ENCODE data around the gene LIG3.
"Not testable (repeated sequence)": the region's sequence is repeated elsewhere in the genome, so short reads cannot be mapped to it uniquely, and the experiment has no call there.

LIG3 gene

GRCh38 chr17:34996422-34997285, 16.3 kb downstream of the LIG3 start:
- no peaks in the 10 kb centered on the region for H3K27me3 ChIP-seq
- H3K4me3 ChIP-seq, result no peak overlapping the region
- H3K4me1 ChIP-seq, result peaks cover 2 to 60% (median 31%) of the 10 kb centered on the region in 10 experiments; a peak in 16 of 20 replicates
- peak overlapping the region in 8 of 11 experiments; percentile 2 to 71 (median 54); a peak in 14 of 22 replicates for H3K27ac ChIP-seq
- peak overlapping the region in 5 of 11 experiments; percentile 19 to 46 (median 41); a peak in 9 of 22 replicates for H3K4me2 ChIP-seq
- H4K20me1 ChIP-seq, result no peaks in the 10 kb centered on the region
- H3K36me3 ChIP-seq, result peaks cover 38 to 100% (median 98%) of the 10 kb centered on the region in 11 experiments
- H3K9ac ChIP-seq, result peak overlapping the region in 7 of 11 experiments; percentile 8 to 32 (median 20); a peak in 8 of 22 replicates
- H3K9me3 ChIP-seq (replicated peaks in 1 of 11), result no peaks in the 10 kb centered on the region
- no peak for TF ChIP-seq Cebpa-rat (IDR thresholded peaks at IDR 0.05)

DNA sequence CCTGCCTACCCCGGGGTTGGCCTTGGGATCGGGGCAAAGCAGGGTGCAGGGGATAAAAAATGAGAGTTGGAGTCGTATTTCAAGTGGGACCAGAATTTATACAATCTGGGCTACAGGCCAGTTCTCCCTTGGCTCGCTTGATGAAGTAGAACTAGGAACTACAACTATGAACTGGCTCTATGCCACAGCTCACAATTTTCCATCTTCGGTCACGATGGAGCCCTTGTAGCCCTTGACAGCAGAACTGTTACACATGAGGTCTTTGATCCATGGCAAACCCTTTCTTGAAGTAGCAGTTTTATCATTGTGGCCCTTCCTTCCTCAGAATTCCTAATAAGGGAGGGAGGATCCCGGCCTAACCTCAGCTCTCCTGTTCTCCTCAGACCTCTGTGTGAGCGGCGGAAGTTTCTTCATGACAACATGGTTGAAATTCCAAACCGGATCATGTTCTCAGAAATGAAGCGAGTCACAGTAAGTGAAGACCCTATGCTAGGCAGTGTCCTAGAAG, 17.1 kb downstream of the LIG3 start:
- H3K36me3 ChIP-seq, result peaks cover 37 to 100% (median 98%) of the 10 kb centered on the region in 11 experiments
- H3K9me3 ChIP-seq (replicated peaks in 1 of 11), result no peaks in the 10 kb centered on the region

DNA sequence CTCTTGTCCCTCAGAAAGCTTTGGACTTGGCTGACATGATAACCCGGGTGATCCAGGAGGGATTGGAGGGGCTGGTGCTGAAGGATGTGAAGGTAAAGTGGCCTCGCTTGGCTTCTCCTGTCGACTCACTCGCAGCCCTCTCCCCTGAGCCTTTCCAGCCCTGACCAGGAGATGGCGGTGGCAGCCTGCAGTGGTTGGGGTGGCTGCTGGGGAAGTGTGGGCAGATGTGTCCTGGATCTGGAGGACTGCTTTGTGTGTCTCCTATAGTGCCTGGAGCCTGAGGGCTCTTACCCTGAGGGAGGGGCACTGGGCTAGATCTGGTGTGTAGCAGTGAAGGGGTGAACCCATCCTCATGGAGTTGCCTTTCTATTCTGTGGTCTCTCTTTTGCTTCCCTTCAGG, 17.9 kb downstream of the LIG3 start:
- H3K27me3 ChIP-seq, result no peaks in the 10 kb centered on the region
- no peak overlapping the region for H3K4me3 ChIP-seq
- no peak for TF ChIP-seq Cebpa-rat (IDR thresholded peaks at IDR 0.05)
- H3K4me1 ChIP-seq, result peaks cover 0 to 45% (median 17%) of the 10 kb centered on the region in 10 experiments; a peak in 16 of 20 replicates
- H4K20me1 ChIP-seq, result no peaks in the 10 kb centered on the region; a peak in 1 of 22 replicates
- peak overlapping the region in 10 of 11 experiments; percentile 9 to 44 (median 31); a peak in 11 of 22 replicates for H3K9ac ChIP-seq
- H3K4me2 ChIP-seq, result peak overlapping the region in 4 of 11 experiments; percentile 1 to 27 (median 22); a peak in 3 of 22 replicates
- peak overlapping the region in 8 of 11 experiments; percentile 33 to 71 (median 58); a peak in 15 of 22 replicates for H3K27ac ChIP-seq
- peaks cover 35 to 100% (median 98%) of the 10 kb centered on the region in 11 experiments for H3K36me3 ChIP-seq
- no peaks in the 10 kb centered on the region for H3K9me3 ChIP-seq (replicated peaks in 1 of 11)

More for the DNA sequence above, 17.1 kb downstream of the LIG3 start:
- Histone ChIP-seq H3K27ac (peak overlapping the region in 7 of 11 experiments; percentile 2 to 71 (median 60); a peak in 14 of 22 replicates), H3K27me3 (no peaks in the 10 kb centered on the region), H3K4me2 (peak overlapping the region in 5 of 11 experiments; percentile 19 to 46 (median 41); a peak in 6 of 22 replicates), H4K20me1 (no peaks in the 10 kb centered on the region), H3K9ac (peak overlapping the region in 8 of 11 experiments; percentile 8 to 44 (median 28); a peak in 8 of 22 replicates), H3K4me3 (no peak overlapping the region), H3K4me1 (peaks cover 0 to 53% (median 24%) of the 10 kb centered on the region in 10 experiments; a peak in 16 of 20 replicates)
- no peak for TF ChIP-seq Cebpa-rat (IDR thresholded peaks at IDR 0.05)

DNA sequence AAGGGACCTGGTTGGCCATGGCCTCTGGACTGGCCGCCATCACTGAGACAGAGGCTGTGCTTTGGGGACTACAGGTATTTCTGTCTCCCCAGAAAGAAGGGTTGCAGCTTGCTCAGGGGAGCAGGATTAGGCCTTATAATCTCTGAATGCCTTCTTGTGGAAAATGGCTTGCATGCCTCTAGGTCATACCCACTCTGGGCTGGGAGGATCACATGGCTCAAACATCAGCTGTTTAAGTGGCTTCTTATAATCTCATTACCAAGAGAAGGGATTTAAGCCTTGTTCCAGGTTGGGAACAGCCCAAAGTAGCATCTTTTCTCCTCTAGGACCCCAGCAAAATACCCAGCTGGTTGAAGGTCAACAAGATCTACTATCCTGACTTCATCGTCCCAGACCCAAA, 19.1 kb downstream of the LIG3 start:
- H3K27ac ChIP-seq, result peak overlapping the region in 3 of 11 experiments; percentile 2 to 60 (median 15); a peak in 3 of 22 replicates
- no peaks in the 10 kb centered on the region for H3K9me3 ChIP-seq (replicated peaks in 1 of 11)
- H3K9ac ChIP-seq, result no peak overlapping the region
- H3K4me1 ChIP-seq, result peaks cover 0 to 32% (median 14%) of the 10 kb centered on the region in 10 experiments; a peak in 12 of 20 replicates
- no peak overlapping the region for H3K4me2 ChIP-seq
- H4K20me1 ChIP-seq, result peaks cover 0 to 6% (median 0%) of the 10 kb centered on the region in 11 experiments; a peak in 2 of 22 replicates
- H3K27me3 ChIP-seq, result no peaks in the 10 kb centered on the region
- H3K4me3 ChIP-seq, result no peak overlapping the region
- TF ChIP-seq Cebpa-rat (IDR thresholded peaks at IDR 0.05), result no peak
- H3K36me3 ChIP-seq, result peaks cover 24 to 100% (median 97%) of the 10 kb centered on the region in 11 experiments

DNA sequence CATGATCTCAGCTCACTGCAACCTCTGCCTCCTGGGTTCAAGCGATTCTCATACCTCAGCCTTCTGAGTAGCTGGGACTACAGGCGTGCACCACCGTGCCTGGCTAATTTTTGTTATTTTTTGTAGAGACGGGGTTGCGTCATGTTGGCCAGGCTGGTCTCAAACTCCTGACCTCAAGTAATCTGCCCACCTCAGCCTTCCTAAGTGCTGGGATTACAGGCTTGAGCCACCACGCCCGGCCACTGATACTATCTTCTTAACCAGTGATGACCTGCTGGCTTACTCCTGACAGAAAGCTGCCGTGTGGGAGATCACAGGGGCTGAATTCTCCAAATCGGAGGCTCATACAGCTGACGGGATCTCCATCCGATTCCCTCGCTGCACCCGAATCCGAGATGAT, 20.7 kb downstream of the LIG3 start:
- not testable (repeated sequence) for H3K4me2 ChIP-seq; H4K20me1 ChIP-seq; H3K9me3 ChIP-seq (replicated peaks in 1 of 11); H3K27me3 ChIP-seq; H3K4me3 ChIP-seq; H3K9ac ChIP-seq
- peak overlapping the region in 3 of 11 experiments; percentile 7 to 37 (median 23); a peak in 2 of 22 replicates for H3K27ac ChIP-seq
- H3K4me1 ChIP-seq, result peaks cover 0 to 30% (median 14%) of the 10 kb centered on the region in 10 experiments; a peak in 12 of 20 replicates
- peaks cover 22 to 100% (median 97%) of the 10 kb centered on the region in 11 experiments for H3K36me3 ChIP-seq

GRCh38 chr17:35001549-35001948, 21.2 kb downstream of the LIG3 start:
- no peak overlapping the region for H3K4me2 ChIP-seq
- H3K9me3 ChIP-seq (replicated peaks in 1 of 11), result no peaks in the 10 kb centered on the region
- H3K4me1 ChIP-seq, result peaks cover 0 to 24% (median 11%) of the 10 kb centered on the region in 10 experiments; a peak in 12 of 20 replicates
- H4K20me1 ChIP-seq, result peaks cover 0 to 6% (median 0%) of the 10 kb centered on the region in 11 experiments; a peak in 2 of 22 replicates
- no peak overlapping the region for H3K4me3 ChIP-seq
- peaks cover 22 to 100% (median 95%) of the 10 kb centered on the region in 11 experiments for H3K36me3 ChIP-seq
- 0 out of 22 replicates have a peak overlapping the region, but pooled peaks of 1 of the 11 experiments have one; percentile 17 for H3K9ac ChIP-seq
- TF ChIP-seq Cebpa-rat (IDR thresholded peaks at IDR 0.05), result no peak
- peak overlapping the region in 4 of 11 experiments; percentile 7 to 37 (median 16); a peak in 4 of 22 replicates for H3K27ac ChIP-seq
- H3K27me3 ChIP-seq, result no peaks in the 10 kb centered on the region

DNA sequence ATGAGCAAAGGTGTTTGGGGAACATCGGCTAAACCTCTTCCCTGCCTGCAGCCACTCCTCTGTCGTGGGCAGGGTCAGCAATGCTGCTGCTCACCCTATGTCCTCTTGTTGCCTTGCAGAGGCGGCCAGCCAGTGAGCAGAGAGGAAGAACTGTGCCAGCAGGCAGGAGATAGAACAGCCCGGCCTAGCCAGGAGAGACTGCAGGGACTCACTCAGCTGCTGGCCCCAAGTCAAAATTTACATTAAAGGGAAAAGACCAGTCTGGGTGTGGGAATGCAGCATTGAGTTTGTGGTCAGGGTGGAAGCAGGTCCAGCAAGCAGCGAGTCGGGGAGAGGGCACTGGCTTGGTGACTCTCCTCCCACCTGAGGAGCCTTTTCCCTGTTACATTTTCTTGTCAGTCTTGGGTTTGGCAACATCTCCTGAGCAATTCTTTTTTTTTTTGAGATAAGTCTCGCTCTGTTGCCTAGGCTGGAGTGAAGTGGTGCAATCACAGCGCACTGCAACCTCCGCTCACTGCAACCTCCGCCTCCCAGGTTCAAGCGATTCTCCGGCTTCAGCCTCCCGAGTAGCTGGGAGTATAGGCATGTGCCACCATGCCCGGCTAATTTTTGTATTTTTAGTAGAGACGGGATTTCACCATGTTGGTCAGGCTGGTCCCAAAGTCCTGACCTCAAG, 22.7 kb downstream of the LIG3 start:
- Histone ChIP-seq H3K27ac (0 out of 22 replicates have a peak overlapping the region, but pooled peaks of 1 of the 11 experiments have one; percentile 30), H3K36me3 (peaks cover 34 to 100% (median 94%) of the 10 kb centered on the region in 11 experiments), H3K4me3 (no peak overlapping the region), H3K9me3 (replicated peaks in 1 of 11) (no peaks in the 10 kb centered on the region), H3K4me1 (peaks cover 0 to 10% (median 3%) of the 10 kb centered on the region in 10 experiments; a peak in 8 of 20 replicates), H3K27me3 (no peaks in the 10 kb centered on the region), H3K4me2 (no peak overlapping the region), H3K9ac (no peak overlapping the region), H4K20me1 (peaks cover 0 to 6% (median 0%) of the 10 kb centered on the region in 11 experiments; a peak in 2 of 22 replicates)
- TF ChIP-seq Cebpa-rat (IDR thresholded peaks at IDR 0.05), result no peak

DNA sequence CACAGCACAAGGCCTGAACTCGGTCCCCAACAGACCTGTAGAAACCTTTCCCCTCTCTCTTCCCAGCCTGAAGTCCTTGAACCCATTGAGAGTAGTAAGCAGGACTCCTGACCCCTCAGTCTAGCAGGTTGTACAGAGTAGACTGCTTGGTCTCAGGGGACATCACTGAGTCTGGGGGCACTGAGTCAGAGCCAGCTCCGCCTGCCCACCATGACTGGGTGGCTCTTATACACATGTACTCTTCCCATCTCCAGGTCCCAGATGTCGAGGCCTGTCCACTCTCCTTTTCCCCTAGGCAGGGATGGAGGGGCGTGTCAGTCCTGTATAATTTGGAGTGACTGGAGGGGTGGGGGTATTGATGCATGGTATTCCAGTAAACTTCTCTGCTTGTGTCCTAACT, 23.5 kb downstream of the LIG3 start:
- peaks cover 40 to 100% (median 94%) of the 10 kb centered on the region in 11 experiments for H3K36me3 ChIP-seq

More for the DNA sequence above, 23.5 kb downstream of the LIG3 start:
- no peaks in the 10 kb centered on the region for H3K9me3 ChIP-seq (replicated peaks in 1 of 11)
- no peaks in the 10 kb centered on the region for H3K27me3 ChIP-seq
- H3K4me3 ChIP-seq, result no peak overlapping the region
- no peak overlapping the region for H3K4me2 ChIP-seq
- peaks cover 0 to 6% (median 0%) of the 10 kb centered on the region in 11 experiments; a peak in 2 of 22 replicates for H4K20me1 ChIP-seq
- peaks cover 0 to 4% (median 0%) of the 10 kb centered on the region in 10 experiments; a peak in 5 of 20 replicates for H3K4me1 ChIP-seq
- no peak overlapping the region for H3K27ac ChIP-seq
- no peak overlapping the region for H3K9ac ChIP-seq
- no peak for TF ChIP-seq Cebpa-rat (IDR thresholded peaks at IDR 0.05)

All from BLaER1 treated with 17β-estradiol and CSF1 and Interleukin-3, amounts not matched to agents 10 nM and 100 nM (cell line).